DMS79 (cell line): ENCODE measurements around the gene TRABD2B.

Experiments
- DNase-seq: peaks from one replicate; lab custom pipeline; 2025; lab: John Stamatoyannopoulos, UW

TRABD2B gene

GRCh38 chr1:48021792-48022191 lies 24.6 kb upstream of the TRABD2B start:
- DNase-seq, result no peak

- DNase-seq, result no peak
Measured at GRCh38 chr1:48019714-48020315, 22.6 kb upstream of the TRABD2B start.

- DNase-seq, result no peak
Measured at GRCh38 chr1:48018799-48019198, 21.6 kb upstream of the TRABD2B start.

GRCh38 chr1:48017716-48018115 lies 20.5 kb upstream of the TRABD2B start:
- DNase-seq, result no peak

DNA sequence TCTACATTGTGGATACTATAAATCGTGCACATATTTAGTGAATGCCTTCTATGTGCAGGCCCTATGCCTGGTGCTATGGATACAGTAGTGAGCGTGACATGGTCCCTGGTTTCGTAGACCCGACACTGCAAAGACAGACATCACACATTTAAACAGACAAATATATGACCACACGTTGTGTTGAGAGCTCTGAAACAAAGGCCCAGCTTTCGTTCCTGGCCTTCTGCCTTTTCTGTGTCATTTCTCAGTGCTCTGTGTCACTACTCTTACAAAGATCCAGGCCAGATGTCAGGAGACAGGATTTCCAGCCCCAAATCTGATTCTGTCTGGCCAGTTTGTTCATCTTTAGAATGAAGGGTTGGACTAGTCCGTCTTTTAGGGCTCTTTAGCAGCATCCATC lies 19.3 kb upstream of the TRABD2B start:
- DNase-seq, result no peak

DNA sequence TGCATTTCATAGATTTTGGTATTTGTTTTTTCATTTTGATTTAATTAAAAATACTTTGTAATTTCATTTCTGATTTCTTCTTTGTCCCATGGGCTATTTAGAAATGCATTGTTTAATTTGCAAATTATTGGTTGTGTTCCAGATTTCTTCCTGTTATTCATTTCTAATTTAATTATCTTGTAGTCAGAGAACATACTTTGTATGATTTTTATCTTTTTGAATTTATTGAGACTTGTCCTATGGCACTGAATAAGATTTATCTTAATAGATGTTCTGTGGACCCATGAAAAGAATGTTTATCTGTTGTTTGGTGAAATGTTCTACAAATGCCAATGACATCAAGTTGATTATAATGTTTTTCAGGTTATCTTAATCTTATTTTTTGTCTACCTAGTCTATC lies 16.1 kb upstream of the TRABD2B start:
- no peak for DNase-seq

- DNase-seq, result no peak
Measured at GRCh38 chr1:48007047-48007446, 9.9 kb upstream of the TRABD2B start.

- DNase-seq, result no peak
Measured at GRCh38 chr1:48006264-48006663, 9.1 kb upstream of the TRABD2B start.

DNA sequence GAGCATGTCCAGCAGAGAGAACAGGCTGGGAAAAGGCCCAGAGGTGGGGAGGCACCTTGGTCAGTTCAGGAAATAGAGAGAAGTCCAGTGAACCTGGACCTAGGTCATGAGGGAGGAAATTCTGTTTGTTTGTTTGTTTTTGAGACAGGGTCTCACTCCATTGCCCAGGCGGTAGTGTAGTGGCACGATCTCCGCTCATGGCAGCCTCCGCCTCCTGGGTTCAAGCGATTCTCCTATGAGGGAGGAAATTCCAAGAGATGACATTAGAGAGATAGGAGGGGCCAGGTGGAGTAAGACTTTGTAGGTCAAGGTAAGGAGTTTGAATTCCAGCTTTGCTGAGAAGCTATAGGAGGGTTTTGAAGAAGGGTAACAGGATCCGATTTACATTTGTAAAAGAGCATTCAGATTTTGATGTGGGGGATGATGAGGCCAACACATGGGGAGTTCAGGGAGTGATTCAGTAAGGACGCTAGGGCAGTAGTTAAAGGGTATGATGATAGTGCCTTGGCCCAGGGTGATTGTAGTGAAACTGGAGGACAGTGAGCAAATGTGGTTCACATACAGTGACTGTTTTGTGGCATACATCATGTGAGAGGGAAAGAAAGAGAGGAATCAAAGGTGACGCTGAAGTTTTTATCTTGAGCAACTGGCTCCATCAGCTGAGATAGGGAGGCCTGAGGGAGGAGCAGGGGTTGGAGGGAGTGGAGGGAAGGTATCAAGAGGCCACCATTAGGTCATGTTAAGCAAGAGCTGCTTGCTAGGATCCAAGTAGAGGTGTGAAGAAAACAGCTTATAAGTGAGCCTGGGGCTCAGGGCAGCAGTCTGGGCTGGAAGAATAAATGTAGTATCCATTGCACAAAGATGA lies 8.3 kb upstream of the TRABD2B start:
- DNase-seq, result no peak

DNA sequence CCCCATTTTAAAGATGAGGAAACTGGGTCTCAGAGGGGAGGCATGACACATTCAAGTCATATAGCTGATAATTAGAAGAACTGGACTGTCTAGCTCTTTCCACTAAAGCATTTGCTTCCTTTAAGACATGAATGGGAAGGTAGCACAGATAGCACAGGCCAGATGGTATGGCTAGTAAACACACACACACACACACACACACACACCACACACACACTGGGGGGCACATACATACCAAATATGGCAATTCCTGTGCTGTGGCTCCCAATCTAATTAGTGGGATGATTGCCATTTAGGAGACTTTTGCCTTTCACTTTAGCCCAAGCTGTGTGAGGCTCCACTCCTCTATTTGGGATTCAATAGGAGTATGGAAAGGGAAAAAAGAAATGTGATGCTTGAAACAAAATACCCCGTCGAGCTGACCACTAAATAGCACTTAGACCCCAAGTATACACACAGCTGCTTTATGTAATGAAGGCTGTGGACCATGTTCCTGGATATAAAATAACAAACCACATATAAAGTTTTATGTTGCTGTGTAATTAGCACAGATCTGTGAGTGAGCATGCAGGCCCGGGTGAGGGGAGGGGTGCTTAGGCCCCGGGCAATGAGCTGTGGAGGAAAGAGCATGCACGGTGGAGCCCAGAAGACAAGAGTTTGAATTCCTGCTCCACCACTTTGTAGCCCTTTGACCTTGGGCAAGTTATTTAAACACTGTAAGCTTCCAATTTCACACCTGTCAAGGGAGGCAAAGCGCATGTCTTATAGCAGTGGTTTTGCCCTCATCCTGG lies 6.8 kb upstream of the TRABD2B start:
- peak; percentile 76 for DNase-seq

DNA sequence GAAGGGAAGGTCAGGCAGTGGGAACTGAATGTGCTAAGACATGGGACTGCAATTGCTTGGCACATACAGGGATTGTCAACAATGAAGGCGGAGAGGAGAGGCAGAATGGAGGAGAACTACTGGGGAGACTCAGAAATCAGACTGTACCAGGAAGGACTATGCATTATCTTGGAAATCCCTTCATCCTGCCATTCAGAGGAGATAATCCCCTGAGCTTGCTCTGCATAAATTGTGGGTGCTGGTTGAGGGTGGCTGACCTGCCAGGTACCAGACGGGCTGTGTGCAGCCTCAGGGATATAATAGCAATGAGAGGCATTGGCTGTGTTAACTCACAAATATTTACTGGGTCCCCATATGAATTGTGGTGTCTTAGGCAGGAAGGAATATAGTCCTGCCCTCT lies 5.0 kb upstream of the TRABD2B start:
- no peak for DNase-seq

DNA sequence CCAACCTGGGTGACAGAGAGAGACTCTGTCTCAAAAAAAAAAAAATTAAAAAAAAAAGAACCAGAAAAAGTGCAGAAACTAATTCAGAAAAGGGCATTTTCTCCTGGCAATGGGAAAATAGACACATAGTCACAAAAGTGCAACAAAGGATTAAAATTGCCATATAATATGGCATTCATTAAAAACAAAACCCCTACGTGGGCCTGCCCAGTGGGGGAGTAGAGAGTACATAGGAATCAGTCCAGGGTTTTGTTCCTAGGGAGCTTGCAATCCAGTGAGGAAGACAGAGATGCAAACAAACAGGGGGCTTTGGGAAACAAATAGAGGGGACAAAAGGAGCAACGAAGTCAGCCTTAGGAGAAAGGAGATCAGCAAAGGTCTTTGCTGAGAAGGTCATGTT lies 4.5 kb upstream of the TRABD2B start:
- no peak for DNase-seq

DNA sequence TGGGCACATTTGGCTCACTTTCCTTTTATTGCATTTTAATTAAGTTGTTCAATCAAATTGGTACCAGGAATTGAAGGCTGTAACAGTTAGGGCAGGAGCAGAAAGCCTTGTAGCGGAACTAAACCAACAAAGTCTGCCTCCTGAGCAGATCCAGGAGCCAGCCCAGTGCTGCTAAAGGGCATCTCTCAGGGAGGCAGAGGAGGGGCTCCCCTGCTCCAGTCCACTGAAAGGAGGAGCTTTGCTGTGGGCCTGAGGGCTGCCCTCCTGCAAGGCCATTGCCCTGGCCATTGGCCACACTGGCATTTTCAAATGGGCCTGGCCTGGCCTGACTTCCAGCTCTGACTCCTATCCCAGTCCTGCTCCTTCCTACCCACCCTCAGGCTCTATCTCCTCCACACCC lies 3.7 kb upstream of the TRABD2B start:
- DNase-seq, result no peak

GRCh38 chr1:47999097-47999496 lies 1.9 kb upstream of the TRABD2B start:
- DNase-seq, result no peak

GRCh38 chr1:47998396-47998990 lies 1.3 kb upstream of the TRABD2B start:
- no peak for DNase-seq

DNA sequence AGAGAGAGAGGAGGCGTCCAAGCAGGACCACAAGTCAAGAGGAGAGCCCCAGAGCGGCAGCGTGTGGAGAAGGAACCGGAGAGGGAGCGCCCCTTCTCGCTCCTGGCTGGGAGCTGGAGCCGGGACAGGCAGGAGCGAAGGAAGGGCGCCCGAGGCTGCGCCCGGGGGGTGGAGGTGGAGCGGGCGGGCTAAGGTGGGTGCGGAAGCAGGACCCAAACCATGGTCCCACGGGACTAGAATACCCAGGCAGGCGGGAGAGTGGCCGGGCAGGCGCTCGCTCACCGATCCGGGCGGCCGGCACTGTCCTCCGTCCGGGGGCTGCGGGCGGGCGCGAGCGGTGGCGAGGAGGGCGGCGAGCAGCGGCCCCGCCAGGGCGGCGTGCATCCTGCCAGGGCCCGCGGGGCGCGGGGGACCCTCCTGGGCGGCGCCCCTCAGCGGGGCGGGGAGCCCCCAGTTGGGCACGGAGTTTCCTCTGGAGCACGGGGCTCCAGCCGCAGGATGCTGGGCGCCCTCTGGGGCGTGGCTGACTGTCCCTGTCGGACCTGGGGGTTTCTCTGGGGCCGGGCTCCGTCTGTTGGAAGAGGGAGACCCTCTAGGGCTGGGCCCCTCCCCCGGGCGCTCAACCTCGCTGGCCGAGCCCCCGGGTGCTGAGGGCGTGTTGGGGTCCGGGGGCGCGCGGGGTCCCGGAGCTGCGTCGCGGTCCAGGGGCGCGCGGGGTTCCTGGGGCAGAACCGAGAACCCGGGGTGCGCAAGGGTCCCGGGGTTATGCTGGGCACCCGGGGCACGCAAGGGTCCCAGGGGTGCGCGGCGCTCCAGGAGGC lies 569 bp downstream of the TRABD2B start:
- no peak for DNase-seq

DNA sequence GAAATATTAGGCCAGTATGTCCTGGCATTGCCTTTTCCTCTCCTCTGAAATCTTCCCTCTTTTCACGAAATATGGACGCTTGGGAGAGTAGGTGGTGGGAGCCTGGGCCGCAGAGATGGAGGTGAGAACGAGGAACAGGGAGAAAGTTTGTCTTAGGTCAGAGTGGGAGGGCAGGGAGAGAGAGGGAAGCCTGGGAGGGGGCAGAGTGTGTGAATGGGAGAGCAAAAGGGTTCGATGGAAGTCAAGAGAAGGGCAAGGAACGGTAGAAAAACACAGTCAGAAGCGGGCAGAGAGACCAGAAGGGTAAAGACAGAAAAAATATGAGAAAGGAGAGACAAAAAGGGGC lies 1.2 kb downstream of the TRABD2B start:
- DNase-seq, result no peak

DNA sequence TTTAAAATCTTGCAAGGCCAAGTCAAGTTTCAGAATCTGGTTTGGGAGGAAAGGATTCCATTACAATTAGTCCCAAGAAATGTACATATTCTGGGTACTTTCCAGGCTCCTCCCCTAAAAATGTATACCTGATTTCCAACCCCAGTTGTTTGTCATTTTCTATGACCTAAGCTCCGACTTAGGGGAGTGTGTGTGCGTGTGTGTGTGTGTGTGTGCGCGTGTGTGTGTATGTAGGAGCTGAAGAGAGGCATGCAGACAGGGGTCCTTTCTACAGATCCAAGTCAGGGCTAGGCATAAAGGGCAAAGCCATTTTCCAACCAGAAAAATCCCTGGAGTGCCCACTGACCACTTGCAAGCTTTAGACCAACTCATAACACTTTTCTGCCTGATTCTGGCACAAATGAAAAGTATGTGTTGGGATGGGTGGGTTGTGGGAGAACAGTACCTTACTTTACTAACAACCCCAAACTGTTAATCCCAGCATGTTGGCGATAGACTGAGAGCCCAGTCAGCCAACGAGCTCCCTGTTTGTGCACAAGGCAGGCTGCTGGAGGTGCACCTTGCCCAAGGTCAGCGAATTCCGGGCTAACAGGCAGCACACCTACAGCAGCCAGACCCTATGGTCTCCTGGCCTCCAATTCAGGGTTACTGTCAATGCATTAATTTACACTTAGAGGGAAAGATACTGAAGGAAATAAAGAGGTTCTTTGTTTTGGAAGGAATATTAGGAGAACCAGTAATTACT lies 1.7 kb downstream of the TRABD2B start:
- DNase-seq, result no peak

GRCh38 chr1:47993881-47994625 lies 3.1 kb downstream of the TRABD2B start:
- no peak for DNase-seq

GRCh38 chr1:47993416-47993740 lies 3.8 kb downstream of the TRABD2B start:
- no peak for DNase-seq
